Loucy (cell line): ENCODE data around the gene DUSP7.
"Not testable (repeated sequence)": the region's sequence is repeated elsewhere in the genome, so short reads cannot be mapped to it uniquely, and the experiment has no call there.

Source experiments
- CTCF ChIP-seq: fragments of 200-600 bp; sonication (generic); conservative IDR thresholded peaks from 2 replicates; pipeline ENCODE4 v1.5.1; 2014; ENCODE audit warnings: mild to moderate bottlenecking, antibody characterized with exemption, low read length
- EZH2phosphoT487 ChIP-seq: fragments of 200-600 bp; IDR thresholded peaks from 2 replicates; pipeline ENCODE4 v1.6.1; 2018; ENCODE audit warnings: antibody characterized with exemption, mild to moderate bottlenecking, moderate library complexity, borderline replicate concordance

DNA sequence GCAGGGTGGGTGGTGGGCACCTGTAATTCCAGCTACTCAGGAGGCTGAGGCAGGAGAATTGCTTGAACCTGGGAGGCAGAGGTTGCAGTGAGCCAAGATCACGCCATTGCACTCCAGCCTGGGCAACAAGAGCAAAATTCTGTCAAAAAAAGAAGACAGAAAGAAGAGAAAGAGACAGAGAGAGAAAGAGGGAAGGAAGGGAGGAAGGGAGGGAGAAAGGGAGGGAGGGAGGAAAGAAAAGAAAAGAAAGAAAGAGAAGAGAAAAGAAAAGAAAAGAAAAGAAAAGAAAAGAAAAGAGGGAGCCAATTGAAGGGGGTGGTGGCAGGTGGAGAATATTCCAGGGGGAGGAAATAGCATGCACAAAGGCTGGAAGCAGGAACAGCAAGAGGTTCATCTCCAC is 13.3 kb downstream of the DUSP7 start:
- not testable (repeated sequence) for TF ChIP-seq EZH2phosphoT487, CTCF
